ENCODE measurements around the gene HTN3. TPM values are rescaled to one million over a fixed set of nuclear protein-coding genes. Genes with fewer than 3 reads are reported as not detected.

Gene HTN3
- total RNA-seq, 2 donors from 2014 or later = not detected

GRCh38 chr4:70057651-70058050 lies 29.4 kb downstream of the HTN3 start:
- no peaks in the 10 kb centered on the region for H3K4me1 ChIP-seq
- no peaks in the 10 kb centered on the region for H3K9me3 ChIP-seq
- H3K27ac ChIP-seq = no peak overlapping the region
- no peaks in the 10 kb centered on the region for H3K27me3 ChIP-seq
- DNase-seq = no peak
- TF ChIP-seq POLR2A (IDR thresholded peaks at IDR 0.05) (no peak), CTCF (IDR thresholded peaks at IDR 0.05) (no peak)
- H3K36me3 ChIP-seq (replicated peaks in 1 of 2; ENCODE audit: insufficient read depth in 1 of 2, low read depth in 2 of 2) = no peaks in the 10 kb centered on the region
- 57 to 69% methylated on average over 1 of the region's 1 CpG for WGBS, 2 donors
- intact Hi-C loops (cut with DNase I) = no loop called here
- no peak for ATAC-seq
- H3K4me3 ChIP-seq = no peak overlapping the region

GRCh38 chr4:70059149-70059548 lies 30.9 kb downstream of the HTN3 start:
- H3K4me3 ChIP-seq = no peak overlapping the region
- DNase-seq = no peak
- intact Hi-C loops (cut with DNase I) = no loop called here
- H3K4me1 ChIP-seq = no peaks in the 10 kb centered on the region
- no peaks in the 10 kb centered on the region for H3K9me3 ChIP-seq
- no peaks in the 10 kb centered on the region for H3K36me3 ChIP-seq (replicated peaks in 1 of 2; ENCODE audit: insufficient read depth in 1 of 2, low read depth in 2 of 2)
- H3K27me3 ChIP-seq = no peaks in the 10 kb centered on the region
- ATAC-seq = no peak
- H3K27ac ChIP-seq = no peak overlapping the region
- TF ChIP-seq POLR2A (IDR thresholded peaks at IDR 0.05) (no peak), CTCF (IDR thresholded peaks at IDR 0.05) (no peak)

GRCh38 chr4:70062000-70062399 lies 33.7 kb downstream of the HTN3 start:
- DNase-seq (no peak), ATAC-seq (no peak)
- intact Hi-C loops (cut with DNase I) = no loop called here
- no peak overlapping the region for H3K27ac ChIP-seq
- H3K4me1 ChIP-seq = no peaks in the 10 kb centered on the region
- no peak overlapping the region for H3K4me3 ChIP-seq
- no peak for TF ChIP-seq CTCF (IDR thresholded peaks at IDR 0.05)
- TF ChIP-seq POLR2A (IDR thresholded peaks at IDR 0.05) = no peak
- 42 to 65% methylated on average over 1 of the region's 1 CpG for WGBS, 2 donors
- no peaks in the 10 kb centered on the region for H3K36me3 ChIP-seq (replicated peaks in 1 of 2; ENCODE audit: insufficient read depth in 1 of 2, low read depth in 2 of 2)
- H3K27me3 ChIP-seq = no peaks in the 10 kb centered on the region
- H3K9me3 ChIP-seq = no peaks in the 10 kb centered on the region

DNA sequence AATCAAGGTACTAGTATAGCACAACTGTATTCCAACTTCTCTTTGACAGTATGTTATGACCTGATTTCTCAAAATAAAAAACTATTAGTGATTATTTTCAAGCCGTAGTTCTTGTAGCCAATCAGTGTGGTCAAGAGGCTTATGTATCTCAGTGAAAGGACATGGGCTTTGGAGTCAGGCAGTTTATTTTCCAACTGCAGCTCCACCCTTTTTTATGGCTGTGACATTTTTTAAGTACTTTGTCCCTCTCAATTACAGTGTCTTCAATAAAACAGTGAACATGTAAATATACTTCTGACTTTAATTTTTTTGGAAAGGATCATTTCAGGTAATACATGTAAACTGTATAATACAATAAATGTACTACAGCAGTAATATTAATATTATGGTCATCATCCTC lies 51.9 kb downstream of the HTN3 start:
- 60 to 77% methylated on average over 1 of the region's 1 CpG for WGBS, 2 donors
- intact Hi-C loops (cut with DNase I) = no loop called here
- Histone ChIP-seq H3K27ac (no peak overlapping the region), H3K27me3 (no peaks in the 10 kb centered on the region), H3K9me3 (no peaks in the 10 kb centered on the region), H3K4me1 (no peaks in the 10 kb centered on the region), H3K36me3 (replicated peaks in 1 of 2; ENCODE audit: insufficient read depth in 1 of 2, low read depth in 2 of 2) (no peaks in the 10 kb centered on the region), H3K4me3 (no peak overlapping the region)
- ATAC-seq (no peak), DNase-seq (no peak)
- TF ChIP-seq POLR2A (IDR thresholded peaks at IDR 0.05) = no peak
- TF ChIP-seq CTCF (IDR thresholded peaks at IDR 0.05) = no peak

Other genes starting within 250 kb of the HTN3 start
- 1 to 10 TPM in 1 of 2 donors, not detected in 1; 1.3 TPM for gene SULT1E1, start 168.3 kb upstream of the HTN3 start, total RNA-seq
- gene CSN1S1, start 97.4 kb upstream of the HTN3 start, total RNA-seq = 1 to 10 TPM in 1 of 2 donors, not detected in 1; 2.3 TPM
- not detected for gene CSN2, start 62.7 kb upstream of the HTN3 start, total RNA-seq
- not detected for gene STATH, start 32.5 kb upstream of the HTN3 start, total RNA-seq
- not detected for gene HTN1, start 22.0 kb downstream of the HTN3 start, total RNA-seq
- gene PRR27, start 125.8 kb downstream of the HTN3 start, total RNA-seq = not detected
- gene ODAM, start 167.3 kb downstream of the HTN3 start, total RNA-seq = 1 to 10 TPM in 1 of 2 donors, not detected in 1; 2.6 TPM
- gene FDCSP, start 197.7 kb downstream of the HTN3 start, total RNA-seq = not detected
- gene CSN3, start 214.1 kb downstream of the HTN3 start, total RNA-seq = not detected

Measured in body of pancreas (tissue), 4 donors.